Measurements from ENCODE around the gene ZMIZ1.
A peak's percentile ranks its signal among the peaks of the same experiment; 100 is the strongest.

Gene ZMIZ1

DNA sequence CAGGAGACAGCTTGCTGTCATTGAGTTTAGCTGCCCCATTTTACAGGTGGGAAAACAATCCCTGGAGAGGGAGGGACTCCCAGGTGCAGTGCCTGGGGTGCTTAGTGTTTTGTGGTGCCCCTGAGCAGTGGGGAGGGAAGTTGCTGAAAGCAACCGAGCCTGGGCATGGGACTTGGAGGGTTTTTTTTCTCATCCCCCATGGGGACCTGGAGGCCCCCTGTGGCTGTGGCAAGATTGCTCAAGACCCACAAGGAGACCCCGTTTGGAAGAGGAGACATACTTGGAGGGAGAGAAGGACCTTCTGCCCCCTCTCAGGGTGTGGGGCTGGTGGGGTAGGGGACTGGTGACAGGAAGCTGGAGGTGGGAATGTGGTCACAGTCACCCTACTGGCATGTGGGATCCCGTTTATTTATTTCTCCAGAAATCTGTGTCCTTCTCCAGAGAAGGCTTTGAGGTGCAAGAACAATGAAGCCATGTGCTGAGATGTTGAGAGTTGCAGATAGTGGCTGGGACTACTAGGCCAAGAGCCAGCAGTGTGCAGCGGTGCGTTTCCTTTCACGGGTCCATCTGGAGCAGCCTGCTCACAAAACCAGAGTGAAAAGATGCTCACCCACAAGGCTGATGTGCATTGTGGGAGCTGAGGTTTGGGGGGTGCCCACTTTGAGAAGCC, 21.5 kb downstream of the ZMIZ1 start:
- peak; percentile 59 for DNase-seq
- in situ Hi-C loops (cut with MboI; ENCODE audit: low pct_unique_long_range_greater_than_20kb, low sequenced_read_pairs): no loop called here

DNA sequence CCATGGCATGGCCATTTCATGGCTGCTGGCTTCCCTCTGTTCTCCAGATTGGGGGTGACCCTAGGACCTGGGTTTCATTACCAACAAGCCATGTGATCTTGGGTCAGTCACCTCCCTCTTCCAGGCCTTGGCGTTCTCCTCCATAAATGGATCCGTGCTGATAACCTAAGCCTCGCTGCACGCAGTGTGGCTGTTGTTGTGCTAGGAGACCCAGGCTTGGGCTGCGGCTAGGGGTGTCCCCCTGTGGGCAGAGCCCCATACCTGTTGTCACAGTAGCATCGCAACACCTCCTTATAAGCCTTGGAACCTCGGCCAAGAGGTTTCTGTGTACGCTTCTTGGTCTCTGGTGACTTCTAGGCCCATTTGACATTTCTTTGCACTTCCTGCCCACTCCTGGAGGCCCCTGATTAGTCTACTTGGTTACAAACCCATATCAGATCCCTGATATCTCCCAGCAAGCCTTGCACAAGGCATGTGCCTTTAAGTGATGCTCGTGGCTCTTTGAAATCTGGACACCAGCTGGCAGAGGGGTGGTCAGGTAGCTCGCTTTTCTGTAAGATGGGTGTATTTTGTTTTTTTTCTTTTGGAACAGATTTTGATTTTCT, 23.6 kb downstream of the ZMIZ1 start:
- in situ Hi-C loops (cut with MboI; ENCODE audit: low pct_unique_long_range_greater_than_20kb, low sequenced_read_pairs): no loop called here
- DNase-seq: no peak

DNA sequence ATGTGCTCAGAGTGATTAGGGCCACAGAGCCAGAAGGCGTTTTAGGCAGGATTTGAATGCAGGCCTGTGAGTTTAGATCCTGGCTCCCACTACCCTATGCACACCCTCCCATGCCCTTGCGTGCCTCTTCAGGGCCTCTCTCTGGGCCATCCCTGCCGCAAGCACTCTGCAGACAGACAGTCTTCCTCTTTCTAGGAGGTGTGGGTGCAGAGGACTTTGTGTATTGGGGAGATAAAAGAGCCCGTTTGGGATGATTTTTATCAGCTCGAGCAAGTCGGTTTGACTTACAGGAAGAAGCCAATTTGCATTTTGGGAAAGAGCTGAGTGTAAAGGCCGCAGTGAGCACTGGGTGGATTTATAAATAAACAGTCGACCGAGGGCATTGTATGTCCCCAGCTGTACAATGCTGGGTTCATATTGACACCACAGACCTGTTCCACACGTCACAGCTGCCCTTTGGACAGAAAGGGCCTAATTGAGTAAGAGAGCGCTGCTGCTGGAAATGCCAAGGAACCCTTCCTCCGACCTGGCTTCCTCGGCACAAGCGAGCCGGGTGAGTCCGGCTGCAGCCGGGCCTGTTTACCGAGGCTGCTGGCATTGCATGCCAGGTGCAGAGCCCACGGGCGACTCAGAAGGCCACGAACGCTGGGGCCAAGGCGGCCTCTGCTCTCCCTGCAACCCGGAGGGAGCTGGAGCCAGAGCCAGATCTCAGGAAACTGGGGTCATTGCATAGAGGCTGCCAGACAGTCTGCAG, 25.1 kb downstream of the ZMIZ1 start:
- peak; percentile 98 for DNase-seq
- in situ Hi-C loops (cut with MboI; ENCODE audit: low pct_unique_long_range_greater_than_20kb, low sequenced_read_pairs): no loop called here

DNA sequence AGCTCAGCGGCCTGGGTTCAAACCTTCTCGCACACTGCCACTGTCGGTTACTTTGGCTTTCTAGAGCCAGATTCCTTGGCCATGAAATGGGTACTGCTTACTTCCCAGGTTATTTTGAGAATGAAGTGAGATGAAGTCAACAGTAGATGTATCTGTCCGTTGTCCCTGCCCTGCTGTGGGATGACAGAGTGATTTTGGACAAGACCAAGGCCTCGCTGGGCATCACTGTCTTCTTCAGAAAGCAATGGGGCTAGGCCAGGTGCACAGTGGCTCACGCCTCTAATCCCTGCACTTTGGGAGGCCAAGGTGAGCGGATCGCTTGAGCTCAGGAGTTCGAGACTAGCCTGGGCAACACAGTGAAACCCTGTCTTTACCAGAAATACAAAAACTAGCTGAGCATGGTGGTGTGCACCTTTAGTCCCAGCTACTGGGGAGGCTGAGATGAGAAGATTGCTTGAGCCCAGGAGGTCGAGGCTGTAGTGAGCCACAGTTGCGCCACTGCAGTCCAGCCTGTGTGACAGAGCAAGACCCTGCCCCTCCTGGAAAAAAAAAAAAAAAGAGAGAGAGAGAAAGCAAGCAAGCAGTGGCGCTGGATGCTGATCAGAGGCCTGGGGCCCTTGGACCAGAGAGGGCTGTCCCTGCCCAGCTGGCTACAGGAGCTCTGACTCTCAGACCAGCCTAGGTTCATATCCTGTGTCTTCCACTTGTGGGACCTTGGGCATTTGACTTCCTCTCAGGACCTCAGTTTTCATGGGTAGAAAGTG, 25.8 kb downstream of the ZMIZ1 start:
- no peak for DNase-seq
- in situ Hi-C loops (cut with MboI; ENCODE audit: low pct_unique_long_range_greater_than_20kb, low sequenced_read_pairs): no loop called here

DNA sequence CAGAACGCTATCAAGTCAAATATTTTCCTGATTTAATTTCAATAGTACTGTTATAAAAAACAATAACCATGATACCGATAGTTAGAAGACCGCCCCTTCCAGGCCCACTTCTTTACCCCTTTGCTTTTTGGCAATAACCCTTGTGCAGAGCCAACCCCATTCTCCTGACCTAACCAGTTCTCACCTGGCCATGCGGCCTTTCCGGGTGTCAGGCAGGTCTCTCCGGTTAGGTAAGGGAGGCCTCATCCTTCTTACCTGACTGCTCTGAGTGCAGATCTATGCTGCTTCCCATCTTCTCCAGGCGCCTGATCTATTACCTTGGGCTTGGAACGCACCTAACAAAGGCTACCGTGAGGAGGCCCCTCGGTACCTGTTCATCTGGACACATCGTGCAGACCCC, 26.6 kb downstream of the ZMIZ1 start:
- in situ Hi-C loops (cut with MboI; ENCODE audit: low pct_unique_long_range_greater_than_20kb, low sequenced_read_pairs): no loop called here
- no peak for DNase-seq

DNA sequence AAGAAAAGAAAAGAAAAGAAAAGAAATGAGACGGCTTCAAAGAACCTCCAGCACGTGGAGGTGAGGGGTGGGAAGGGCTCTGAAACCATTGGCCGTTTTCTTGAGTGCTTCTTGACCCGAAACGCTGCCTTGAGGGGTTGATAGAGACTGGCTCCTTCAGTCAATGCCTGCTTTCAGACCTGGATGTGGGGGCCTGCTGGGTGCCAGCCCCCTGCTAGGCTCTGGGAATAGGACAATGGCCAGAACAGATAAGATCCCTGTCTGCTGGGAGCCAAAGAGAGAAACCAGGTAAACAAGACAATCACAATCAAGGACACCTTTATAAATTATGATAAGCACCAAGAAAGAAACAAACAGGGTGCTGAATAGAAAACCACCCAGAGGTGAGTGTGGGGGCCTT, 27.7 kb downstream of the ZMIZ1 start:
- in situ Hi-C loops (cut with MboI; ENCODE audit: low pct_unique_long_range_greater_than_20kb, low sequenced_read_pairs): no loop called here
- no peak for DNase-seq

DNA sequence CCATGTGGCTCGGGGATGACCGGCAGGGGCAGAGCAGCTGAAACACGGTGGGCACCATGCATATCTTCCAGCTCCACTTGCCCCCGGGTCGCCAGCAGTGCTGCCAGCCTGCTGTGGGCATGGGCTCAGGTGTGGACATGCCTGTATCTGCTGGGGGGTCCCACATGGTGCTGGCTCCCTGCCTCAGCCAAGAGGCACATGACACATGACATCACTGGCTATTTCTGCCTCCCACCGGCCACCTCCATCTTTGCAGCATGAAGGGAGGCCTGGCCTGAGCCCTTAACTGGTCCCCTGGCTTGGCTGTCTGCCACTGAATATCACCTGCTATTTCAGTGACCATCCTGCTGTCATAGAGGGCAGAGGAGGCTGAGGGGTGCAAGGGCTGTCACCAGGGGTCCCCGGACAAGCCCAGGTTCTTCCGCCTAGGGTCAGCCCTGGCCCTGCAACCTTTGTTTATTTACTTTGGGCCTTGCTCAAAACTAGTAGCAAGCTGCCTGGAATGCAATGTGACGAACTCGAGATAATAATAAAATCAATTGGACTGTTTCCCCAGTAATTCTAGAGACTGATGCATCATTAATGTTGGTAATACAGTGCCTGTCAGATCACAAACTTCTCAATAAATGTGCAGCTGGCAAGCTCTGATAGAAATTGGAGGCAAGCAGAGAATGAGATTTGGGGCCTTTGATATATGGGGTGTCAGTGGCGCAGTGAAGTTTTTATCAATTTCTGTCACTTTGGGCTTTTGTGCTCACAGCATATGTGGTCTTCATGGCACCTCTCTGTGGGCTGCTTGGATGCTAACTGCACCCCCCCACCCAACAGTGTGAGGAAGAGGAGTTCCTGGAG, 28.5 kb downstream of the ZMIZ1 start:
- in situ Hi-C loops (cut with MboI; ENCODE audit: low pct_unique_long_range_greater_than_20kb, low sequenced_read_pairs): no loop called here

DNA sequence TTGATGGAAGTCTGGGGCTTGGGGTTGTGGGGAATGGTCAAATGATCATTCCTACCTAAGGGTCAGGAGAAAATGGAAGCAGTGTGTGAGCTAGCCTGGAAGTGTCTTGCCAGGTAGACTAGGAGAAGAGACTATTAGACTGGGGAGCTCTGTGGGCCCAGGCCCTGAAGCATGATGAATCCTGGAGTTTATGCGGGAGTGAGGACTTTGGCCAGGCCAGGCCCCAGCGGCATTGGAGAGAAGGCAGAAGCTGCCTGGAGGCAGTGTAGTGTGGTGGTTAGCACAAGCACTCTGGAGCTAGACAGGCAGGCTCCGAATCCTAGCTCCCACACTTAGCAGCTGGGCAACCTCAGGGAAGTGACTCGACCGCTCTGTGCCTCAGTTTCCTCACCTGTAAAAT, 29.3 kb downstream of the ZMIZ1 start:
- in situ Hi-C loops (cut with MboI; ENCODE audit: low pct_unique_long_range_greater_than_20kb, low sequenced_read_pairs): no loop called here

More for the DNA sequence above, 28.5 kb downstream of the ZMIZ1 start:
- DNase-seq: no peak

DNA sequence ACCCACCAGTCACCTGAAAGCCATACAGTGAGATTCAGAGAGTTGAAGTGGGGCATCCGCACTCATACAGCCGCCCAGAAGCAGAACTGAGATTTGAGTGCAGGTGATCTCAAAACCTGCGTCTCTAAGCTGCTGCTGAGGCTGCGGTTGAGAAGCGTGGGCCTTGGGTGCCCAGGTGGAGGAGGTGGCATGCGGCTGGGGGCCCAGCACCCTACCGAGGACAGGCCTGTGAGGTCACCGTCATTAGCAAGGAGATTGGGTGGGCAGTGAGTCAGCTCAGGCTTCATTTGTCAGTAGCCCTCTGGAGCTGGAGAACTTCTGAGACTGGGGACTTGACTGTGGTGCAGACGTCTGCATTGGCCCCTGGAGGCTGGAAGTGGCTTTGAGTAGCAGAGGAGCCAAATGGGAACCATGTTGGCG, 29.8 kb downstream of the ZMIZ1 start:
- in situ Hi-C loops (cut with MboI; ENCODE audit: low pct_unique_long_range_greater_than_20kb, low sequenced_read_pairs): no loop called here

More for the DNA sequence above, 29.3 kb downstream of the ZMIZ1 start:
- no peak for DNase-seq

DNA sequence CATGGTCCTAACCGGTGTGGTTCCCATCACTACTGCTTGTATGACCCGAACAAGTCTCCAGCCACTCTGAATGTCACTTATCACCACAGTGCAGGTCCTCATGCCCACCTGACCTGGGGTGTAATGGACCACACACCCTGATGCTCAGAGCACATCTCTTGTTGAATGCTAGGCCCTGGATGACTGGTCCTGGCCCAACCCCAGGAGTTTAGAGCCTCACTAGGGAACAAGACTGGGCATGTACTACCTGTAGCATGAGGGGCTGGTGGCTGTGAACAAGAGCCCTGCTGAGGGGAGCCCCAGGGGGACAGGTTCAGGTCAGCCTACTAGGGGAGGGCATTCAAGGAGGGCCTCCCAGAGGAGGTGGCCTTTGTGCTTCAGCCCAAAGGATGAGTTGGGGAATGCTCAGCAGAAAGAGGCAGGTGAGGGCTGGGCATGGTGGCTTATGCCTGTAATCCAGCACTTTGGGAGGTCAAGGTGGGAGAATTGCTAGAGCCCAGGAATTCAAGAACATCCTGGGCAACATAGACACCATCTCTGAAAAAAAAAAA, 31.2 kb downstream of the ZMIZ1 start:
- DNase-seq: no peak
- in situ Hi-C loops (cut with MboI; ENCODE audit: low pct_unique_long_range_greater_than_20kb, low sequenced_read_pairs): no loop called here

More for the DNA sequence above, 29.8 kb downstream of the ZMIZ1 start:
- DNase-seq: no peak

DNA sequence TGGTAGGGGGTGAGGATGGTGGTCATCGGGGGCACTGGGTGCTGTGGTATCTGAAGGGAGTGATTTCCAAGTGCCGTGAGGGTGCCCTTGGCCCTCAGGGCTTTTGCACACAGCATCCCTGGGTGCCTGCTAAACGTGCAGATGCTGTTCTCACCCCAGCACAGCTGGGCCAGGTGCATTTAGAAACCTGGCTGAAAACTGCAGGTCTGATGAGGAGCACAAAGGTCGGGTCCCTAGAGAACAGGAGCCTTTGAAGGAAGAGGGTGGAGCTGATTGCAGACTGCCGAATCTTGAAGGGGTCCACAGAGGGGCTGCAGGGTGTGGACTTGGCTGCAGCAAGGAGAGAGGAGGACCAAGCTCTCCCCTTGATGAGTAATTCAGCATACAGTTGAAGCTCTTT, 32.0 kb downstream of the ZMIZ1 start:
- DNase-seq: no peak
- in situ Hi-C loops (cut with MboI; ENCODE audit: low pct_unique_long_range_greater_than_20kb, low sequenced_read_pairs): no loop called here

DNA sequence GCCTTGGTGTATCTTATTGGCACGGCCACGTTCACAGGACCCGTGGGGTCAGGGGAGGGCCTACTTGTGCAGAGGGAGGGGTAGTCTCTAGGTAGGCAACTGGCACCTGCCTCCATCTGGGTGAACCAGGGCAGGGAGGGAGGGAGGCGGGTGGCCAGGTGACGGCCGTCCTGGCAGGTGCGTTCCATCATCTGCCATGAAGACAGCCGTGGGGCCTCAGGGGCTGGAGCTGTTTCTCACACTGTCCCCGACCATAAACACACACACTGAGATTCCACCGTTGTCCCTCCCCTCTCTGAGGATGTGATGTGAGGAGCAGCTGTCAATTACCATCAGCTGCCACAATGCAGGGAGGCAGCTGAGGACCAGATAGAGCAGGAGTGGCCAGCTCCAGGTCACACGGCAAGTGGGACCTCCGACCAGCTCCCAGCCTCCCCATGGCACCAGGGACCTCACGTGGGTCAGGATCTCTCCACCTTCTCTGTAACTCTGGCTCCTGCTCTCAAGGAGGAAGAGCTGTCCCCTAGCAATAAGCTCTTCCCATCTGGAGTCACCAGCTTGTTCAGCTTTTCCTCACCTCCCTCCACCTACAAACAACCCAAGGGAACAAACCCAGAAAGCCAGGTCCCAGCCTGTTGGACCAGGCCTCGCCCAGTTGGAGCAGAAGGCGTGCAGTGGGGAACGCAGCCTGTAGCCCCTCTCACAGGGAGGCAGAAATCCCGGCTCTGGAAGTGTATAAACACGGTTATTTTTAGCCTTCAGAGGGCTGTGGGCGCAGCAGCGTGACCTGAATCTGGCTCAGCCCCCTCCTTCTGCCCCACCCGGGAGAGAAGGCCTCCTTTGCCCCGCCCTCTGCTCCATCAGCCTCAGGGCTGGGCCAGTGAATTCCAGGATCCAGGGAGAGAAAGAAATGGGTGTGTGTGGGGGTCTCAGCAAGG, 33.1 kb downstream of the ZMIZ1 start:
- DNase-seq: peak; percentile 63
- in situ Hi-C loops (cut with MboI; ENCODE audit: low pct_unique_long_range_greater_than_20kb, low sequenced_read_pairs): no loop called here

DNA sequence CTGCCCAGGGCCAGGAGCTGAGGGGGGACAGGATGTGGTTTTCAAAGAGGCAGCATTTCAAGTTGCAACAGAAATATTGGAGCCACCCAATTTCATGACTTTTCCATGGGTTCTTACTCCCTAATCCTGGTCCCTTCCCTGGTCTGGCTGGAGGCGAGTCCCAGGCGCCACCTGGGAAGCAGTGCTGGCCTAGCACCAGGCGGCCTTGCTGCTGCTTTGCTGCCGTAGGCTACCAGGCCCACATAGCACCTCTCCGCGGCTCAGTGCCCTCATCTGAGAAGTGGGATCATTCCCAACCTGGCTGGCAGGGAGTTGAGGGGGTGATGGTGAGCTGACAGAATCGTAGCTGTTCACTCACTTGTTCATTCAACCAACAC, 33.7 kb downstream of the ZMIZ1 start:
- in situ Hi-C loops (cut with MboI; ENCODE audit: low pct_unique_long_range_greater_than_20kb, low sequenced_read_pairs): no loop called here
- no peak for DNase-seq

DNA sequence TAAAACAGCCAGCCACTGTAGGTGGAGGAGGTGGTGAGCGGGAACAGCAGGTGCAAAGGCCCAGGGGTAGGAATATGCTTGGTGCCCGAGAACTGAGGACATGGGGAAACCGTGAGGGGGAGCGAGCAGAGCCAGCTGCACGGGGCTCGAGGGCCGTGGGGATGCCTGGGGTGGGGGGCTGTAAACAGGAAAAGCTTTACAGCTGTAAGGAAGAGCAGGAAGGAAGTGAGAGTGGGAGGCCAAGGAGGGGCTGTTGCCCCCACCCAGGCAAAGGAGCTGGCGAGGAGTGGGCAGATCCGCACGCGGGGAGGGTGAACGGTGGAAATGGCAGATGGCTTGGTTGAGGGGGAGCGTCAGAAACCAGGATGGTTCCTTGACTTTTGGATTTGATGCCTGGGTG, 34.4 kb downstream of the ZMIZ1 start:
- in situ Hi-C loops (cut with MboI; ENCODE audit: low pct_unique_long_range_greater_than_20kb, low sequenced_read_pairs): no loop called here

DNA sequence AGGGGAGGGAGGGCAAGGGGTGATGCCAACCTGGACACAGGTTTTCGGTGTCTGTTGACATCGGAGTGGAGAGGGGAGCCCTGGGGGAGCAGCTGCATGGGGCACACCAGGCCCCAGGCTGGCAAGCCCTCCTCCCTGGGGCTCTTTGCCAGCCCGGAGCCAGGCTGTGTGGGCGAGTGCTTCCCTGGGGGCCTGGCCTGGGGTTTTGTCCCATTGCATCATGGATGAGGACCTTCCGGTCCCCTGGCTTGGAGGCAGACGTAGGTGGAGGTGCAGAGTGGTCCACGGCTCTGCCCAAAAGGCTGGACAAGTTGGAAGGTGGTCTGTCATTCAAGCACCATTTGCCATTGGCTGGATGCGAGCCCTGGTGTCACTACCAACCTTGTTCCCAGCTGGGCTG, 34.8 kb downstream of the ZMIZ1 start:
- in situ Hi-C loops (cut with MboI; ENCODE audit: low pct_unique_long_range_greater_than_20kb, low sequenced_read_pairs): no loop called here
- DNase-seq: no peak

More for the DNA sequence above, 34.4 kb downstream of the ZMIZ1 start:
- peak; percentile 49 for DNase-seq

DNA sequence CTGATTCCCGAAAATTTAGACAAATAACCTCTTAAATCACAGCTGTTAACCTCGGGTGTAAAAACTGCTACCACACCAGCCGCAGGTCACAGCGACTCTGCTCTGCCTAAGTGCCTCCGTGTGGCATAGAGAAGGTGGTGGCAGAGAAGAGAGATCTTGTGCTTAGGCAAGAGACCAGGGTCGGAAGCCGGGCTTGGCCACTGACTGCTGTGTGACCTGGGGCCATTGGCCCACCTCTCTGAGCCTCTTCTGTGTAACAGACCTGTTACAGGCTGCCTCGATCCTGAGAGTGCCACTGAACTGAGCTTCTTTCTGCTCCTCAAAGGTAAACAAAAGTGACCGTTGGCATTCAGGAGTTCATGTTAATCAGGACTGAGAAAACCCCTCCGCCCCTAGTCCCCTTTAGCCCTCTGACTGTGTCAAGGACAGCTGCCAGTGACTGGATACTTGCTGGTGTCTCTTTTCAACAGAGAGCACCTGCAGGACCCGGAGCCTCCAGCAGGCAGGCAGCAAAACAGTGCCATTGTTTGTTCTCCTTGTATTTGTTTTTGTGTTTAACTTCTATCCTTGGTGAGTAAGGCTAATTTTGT, 36.5 kb downstream of the ZMIZ1 start:
- no peak for DNase-seq
- in situ Hi-C loops (cut with MboI; ENCODE audit: low pct_unique_long_range_greater_than_20kb, low sequenced_read_pairs): no loop called here

DNA sequence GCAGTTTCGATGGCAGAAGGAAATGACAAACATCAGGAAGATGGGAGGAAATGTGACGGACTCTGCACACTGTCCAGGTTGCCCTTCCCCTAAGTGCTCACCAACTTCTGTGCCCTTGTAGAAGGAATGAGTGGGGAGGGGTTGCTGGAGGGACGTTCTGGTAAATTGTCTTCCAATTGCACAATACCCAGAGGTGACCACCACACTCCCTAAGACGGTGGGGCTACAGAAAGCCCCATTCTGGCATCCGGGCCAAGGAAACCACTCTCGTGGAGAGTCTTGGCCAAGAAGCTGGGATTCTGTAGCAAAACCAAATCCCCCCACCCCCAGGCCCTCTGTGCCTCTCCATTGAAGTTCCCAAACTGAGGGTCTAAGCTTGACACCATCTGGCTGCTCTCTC, 37.1 kb downstream of the ZMIZ1 start:
- in situ Hi-C loops (cut with MboI; ENCODE audit: low pct_unique_long_range_greater_than_20kb, low sequenced_read_pairs): no loop called here
- DNase-seq: no peak

Measured in KBM-7 (cell line).